Testis (tissue), 3 donors: ENCODE data around the gene BSND. TPM values are rescaled to one million over a fixed set of nuclear protein-coding genes. Genes with fewer than 3 reads are reported as not detected.

ENCODE experiments used
- DNase-seq: peaks from one replicate; pipeline ENCODE4 v3.0.0-alpha.2; 2019
- H3K27ac ChIP-seq, 2 donors: fragments of 200-600 bp; sonication (generic); one replicate each; pipeline ENCODE4 v1.5.1; 2019
- H3K27me3 ChIP-seq: fragments of 200-600 bp; sonication (generic); one replicate; pipeline ENCODE4 v1.5.1; 2019
- H3K36me3 ChIP-seq: fragments of 200-600 bp; sonication (generic); one replicate; pipeline ENCODE4 v1.5.1; 2017; ENCODE audit warnings: low read depth; ENCODE audit errors: missing control alignments
- H3K4me1 ChIP-seq: fragments of 200-600 bp; sonication (generic); one replicate; pipeline ENCODE4 v1.5.1; 2019
- H3K4me3 ChIP-seq, 2 donors: fragments of 200-600 bp; sonication (generic); one replicate each; pipeline ENCODE4 v1.5.1; 2017 to 2019
- H3K9me3 ChIP-seq: fragments of 200-600 bp; sonication (generic); one replicate; pipeline ENCODE4 v1.5.1; 2017
- POLR2A ChIP-seq: fragments of 450-650 bp; IDR thresholded peaks from one replicate; pipeline ENCODE4 v1.6.1; 2017; ENCODE audit warnings: antibody characterized with exemption, mild to moderate bottlenecking, moderate library complexity
- WGBS, 2 donors: methylation state at CpG; one replicate each; pipeline ENCODE4 v1.1.5; 2018; 5-methylcytosine and 5-hydroxymethylcytosine counted together
- intact Hi-C: fragments of 100-400 bp; cut with DNase I; formaldehyde crosslinking; loops from one replicate; pipeline ENCODE4 v1.15.1; 2023; ENCODE audit warnings: low total_unique reads
- polyA plus RNA-seq: library from polyadenylated mRNA; stranded (reverse); fragments of 350-450 nt; fragmentation: Illumina TruSeq; extraction: RNeasy Lipid Tissue Mini Kit (QIAGEN cat#74804); gene quantifications from one replicate; pipeline ENCODE4 v1.2.3, GENCODE V29; 2014; ENCODE audit warnings: low read depth, low replicate concordance; ENCODE audit not compliant: insufficient read depth
- total RNA-seq, 2 donors: library from RNA; depleted of rRNA; stranded (reverse); fragments of >200 nt; gene quantifications; one replicate each; pipeline ENCODE4 v1.2.3, GENCODE V29; 2016
- TF ChIP-seq, protein P1 (sequence below), 3 experiments: fragments of 450-650 bp in 2 of 3; fragments of 200-600 bp in 1 of 3; sonication (generic) in 1 of 3; IDR thresholded peaks; one replicate each; pipeline ENCODE4 v1.5.1; 2016 to 2019; ENCODE audit warnings: antibody characterized with exemption in 3 of 3, mild to moderate bottlenecking in 2 of 3, moderate library complexity in 1 of 3

The BSND gene
- total and polyA plus RNA-seq, 3 donors from 2014 or later: 0.19 to 0.32 (median 0.24) TPM

DNA sequence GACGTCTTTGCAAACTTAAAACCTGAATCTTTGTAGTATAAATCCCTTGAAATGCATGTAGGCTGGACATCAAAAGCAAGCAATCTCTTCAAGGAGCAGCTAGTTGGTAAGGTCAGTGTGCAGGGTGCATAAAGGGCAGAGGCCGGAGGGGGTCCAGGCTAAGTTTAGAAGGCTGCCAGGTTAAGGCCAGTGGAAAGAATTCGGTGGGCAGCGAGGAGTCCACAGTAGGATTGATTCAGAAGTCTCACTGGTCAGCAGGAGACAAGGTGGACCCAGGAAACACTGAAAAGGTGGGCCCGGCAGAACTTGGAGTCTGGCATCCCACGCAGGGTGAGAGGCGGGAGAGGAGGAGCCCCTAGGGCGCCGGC lies 40.2 kb downstream of the BSND start:
- WGBS, 2 donors: 25 to 30% methylated on average over 9 of the region's 9 CpGs
- Histone ChIP-seq H3K27ac (no peak overlapping the region), H3K36me3 (no peaks in the 10 kb centered on the region), H3K4me1 (peaks cover 9% of the 10 kb centered on the region), H3K9me3 (no peaks in the 10 kb centered on the region), H3K4me3 (peak overlapping the region in 1 of 2 donors; percentile 37), H3K27me3 (no peaks in the 10 kb centered on the region)
- DNase-seq: no peak
- intact Hi-C loops: no loop called here
- TF ChIP-seq POLR2A: no peak
- TF ChIP-seq, protein P1, sequence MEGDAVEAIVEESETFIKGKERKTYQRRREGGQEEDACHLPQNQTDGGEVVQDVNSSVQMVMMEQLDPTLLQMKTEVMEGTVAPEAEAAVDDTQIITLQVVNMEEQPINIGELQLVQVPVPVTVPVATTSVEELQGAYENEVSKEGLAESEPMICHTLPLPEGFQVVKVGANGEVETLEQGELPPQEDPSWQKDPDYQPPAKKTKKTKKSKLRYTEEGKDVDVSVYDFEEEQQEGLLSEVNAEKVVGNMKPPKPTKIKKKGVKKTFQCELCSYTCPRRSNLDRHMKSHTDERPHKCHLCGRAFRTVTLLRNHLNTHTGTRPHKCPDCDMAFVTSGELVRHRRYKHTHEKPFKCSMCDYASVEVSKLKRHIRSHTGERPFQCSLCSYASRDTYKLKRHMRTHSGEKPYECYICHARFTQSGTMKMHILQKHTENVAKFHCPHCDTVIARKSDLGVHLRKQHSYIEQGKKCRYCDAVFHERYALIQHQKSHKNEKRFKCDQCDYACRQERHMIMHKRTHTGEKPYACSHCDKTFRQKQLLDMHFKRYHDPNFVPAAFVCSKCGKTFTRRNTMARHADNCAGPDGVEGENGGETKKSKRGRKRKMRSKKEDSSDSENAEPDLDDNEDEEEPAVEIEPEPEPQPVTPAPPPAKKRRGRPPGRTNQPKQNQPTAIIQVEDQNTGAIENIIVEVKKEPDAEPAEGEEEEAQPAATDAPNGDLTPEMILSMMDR (IDR thresholded peaks at IDR 0.05): no peak

DNA sequence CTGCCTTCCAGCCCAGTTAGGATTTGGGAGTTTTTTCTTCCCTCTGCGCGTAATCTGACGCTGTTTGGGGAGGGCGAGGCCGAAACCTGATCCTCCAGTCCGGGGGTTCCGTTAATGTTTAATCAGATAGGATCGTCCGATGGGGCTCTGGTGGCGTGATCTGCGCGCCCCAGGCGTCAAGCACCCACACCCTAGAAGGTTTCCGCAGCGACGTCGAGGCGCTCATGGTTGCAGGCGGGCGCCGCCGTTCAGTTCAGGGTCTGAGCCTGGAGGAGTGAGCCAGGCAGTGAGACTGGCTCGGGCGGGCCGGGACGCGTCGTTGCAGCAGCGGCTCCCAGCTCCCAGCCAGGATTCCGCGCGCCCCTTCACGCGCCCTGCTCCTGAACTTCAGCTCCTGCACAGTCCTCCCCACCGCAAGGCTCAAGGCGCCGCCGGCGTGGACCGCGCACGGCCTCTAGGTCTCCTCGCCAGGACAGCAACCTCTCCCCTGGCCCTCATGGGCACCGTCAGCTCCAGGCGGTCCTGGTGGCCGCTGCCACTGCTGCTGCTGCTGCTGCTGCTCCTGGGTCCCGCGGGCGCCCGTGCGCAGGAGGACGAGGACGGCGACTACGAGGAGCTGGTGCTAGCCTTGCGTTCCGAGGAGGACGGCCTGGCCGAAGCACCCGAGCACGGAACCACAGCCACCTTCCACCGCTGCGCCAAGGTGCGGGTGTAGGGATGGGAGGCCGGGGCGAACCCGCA lies 40.8 kb downstream of the BSND start, which contains the start of gene PCSK9:
Gene PCSK9 (plus strand): TSS at position 207 of the 741 bp plus-strand sequence. CDS start 290 bp downstream, at position 497.
- Histone ChIP-seq H3K27ac (no peak within 1 kb of the TSS), H3K4me3 (peak within 1 kb of the TSS in 1 of 2 donors; percentile 37), H3K27me3 (no peaks in the 10 kb centered on the region), H3K9me3 (no peaks in the 10 kb centered on the region), H3K4me1 (peaks cover 9% of the 10 kb centered on the region), H3K36me3 (no peaks in the 10 kb centered on the region)
- intact Hi-C loops: no loop called here
- 1 to 3% methylated on average over 8 to 66 of the region's 67 CpGs for WGBS, 2 donors
- DNase-seq: peak; percentile 33
- no peak for TF ChIP-seq POLR2A
- TF ChIP-seq, protein P1 (IDR thresholded peaks at IDR 0.05): no peak

DNA sequence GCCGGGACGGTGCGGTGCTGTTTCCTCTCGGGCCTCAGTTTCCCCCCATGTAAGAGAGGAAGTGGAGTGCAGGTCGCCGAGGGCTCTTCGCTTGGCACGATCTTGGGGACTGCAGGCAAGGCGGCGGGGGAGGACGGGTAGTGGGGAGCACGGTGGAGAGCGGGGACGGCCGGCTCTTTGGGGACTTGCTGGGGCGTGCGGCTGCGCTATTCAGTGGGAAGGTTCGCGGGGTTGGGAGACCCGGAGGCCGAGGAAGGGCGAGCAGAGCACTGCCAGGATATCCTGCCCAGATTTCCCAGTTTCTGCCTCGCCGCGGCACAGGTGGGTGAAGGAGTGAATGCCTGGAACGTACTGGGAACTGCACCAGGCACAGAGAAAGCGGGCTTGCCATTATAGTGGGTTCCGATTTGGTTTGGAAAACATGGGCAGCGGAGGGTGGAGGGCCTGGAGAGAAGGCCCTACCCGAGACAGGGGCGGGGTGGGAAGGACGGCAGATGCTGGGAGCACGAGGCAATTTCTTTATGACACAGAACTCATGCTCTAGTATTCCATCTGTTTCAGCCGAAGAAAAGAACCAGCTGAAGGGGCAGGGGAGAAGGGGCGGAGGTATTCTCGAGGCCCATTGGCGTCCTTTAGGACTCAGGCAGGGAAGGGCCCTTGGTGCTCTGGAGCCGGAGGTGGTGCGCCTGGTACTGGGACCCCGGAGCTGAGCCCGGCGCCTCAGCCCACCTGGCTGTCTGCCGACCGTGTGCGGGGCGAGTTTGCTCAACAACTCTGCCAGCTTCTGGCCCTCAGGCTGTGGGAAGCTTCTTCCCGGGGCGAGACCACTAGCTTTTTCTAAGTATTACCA lies 41.6 kb downstream of the BSND start:
- peak overlapping the region in 1 of 2 donors; percentile 37 for H3K4me3 ChIP-seq
- TF ChIP-seq, protein P1 (IDR thresholded peaks at IDR 0.05): no peak
- TF ChIP-seq POLR2A: no peak
- WGBS, 2 donors: 9 to 13% methylated on average over 18 to 49 of the region's 49 CpGs

DNA sequence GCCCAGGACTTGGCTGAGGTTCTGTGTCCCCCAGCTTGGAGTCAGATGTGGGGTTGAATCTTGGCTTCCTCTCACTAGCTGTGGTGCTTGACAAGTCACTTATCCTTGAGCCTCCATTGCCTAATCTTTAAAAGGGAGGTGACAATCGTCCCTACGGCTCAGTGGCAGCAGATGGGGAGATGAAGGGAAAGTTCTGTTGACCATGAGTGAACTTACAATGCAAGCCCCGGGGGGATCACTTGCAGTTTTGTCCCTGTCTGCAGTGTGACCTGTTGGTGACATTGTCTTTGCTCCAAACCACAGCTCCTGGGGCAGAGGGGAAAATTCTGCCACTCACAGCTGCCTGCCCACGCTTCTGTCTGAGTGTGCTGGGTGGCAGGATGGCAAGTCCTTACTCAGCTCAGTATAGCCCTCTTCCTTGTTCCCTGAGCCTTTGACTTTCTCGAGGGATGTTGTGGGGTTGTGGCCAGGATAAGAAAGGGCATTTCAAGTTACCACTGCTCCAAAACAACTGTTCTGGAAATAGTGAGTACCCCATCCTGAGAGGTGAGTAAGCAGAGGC lies 42.3 kb downstream of the BSND start:
- Histone ChIP-seq H3K9me3 (no peaks in the 10 kb centered on the region), H3K27me3 (no peaks in the 10 kb centered on the region), H3K36me3 (no peaks in the 10 kb centered on the region), H3K4me1 (peaks cover 9% of the 10 kb centered on the region), H3K4me3 (no peak overlapping the region), H3K27ac (no peak overlapping the region)
- intact Hi-C loops: no loop called here
- WGBS, 2 donors: 40 to 60% methylated on average over 5 of the region's 5 CpGs
- no peak for TF ChIP-seq POLR2A
- TF ChIP-seq, protein P1 (IDR thresholded peaks at IDR 0.05): no peak
- DNase-seq: no peak

More for the DNA sequence above, 41.6 kb downstream of the BSND start:
- Histone ChIP-seq H3K4me1 (peaks cover 9% of the 10 kb centered on the region), H3K27ac (no peak overlapping the region), H3K36me3 (no peaks in the 10 kb centered on the region), H3K27me3 (no peaks in the 10 kb centered on the region), H3K9me3 (no peaks in the 10 kb centered on the region)
- intact Hi-C loops: no loop called here
- DNase-seq: no peak
